Smooth muscle cell (in vitro differentiated cells): ENCODE measurements around the gene FOXO3. TPM values are rescaled to one million over a fixed set of nuclear protein-coding genes. Genes with fewer than 3 reads are reported as not detected.
A peak's percentile ranks its signal among the peaks of the same experiment; 100 is the strongest.
"Not testable (repeated sequence)": the region's sequence is repeated elsewhere in the genome, so short reads cannot be mapped to it uniquely, and the experiment has no call there.

Experiments
- DNase-seq: peaks from one replicate; lab custom pipeline; 2025; ENCODE audit not compliant: unreplicated experiment; lab: John Stamatoyannopoulos, UW
- H2AFZ ChIP-seq: fragments of 200-600 bp; sonication (generic); 2 replicates; pipeline ENCODE4 v1.6.0; 2016; ENCODE audit warnings: antibody characterized with exemption, low read depth, mild to moderate bottlenecking
- H3F3A ChIP-seq: fragments of 200-600 bp; sonication (generic); 2 replicates; pipeline ENCODE4 v1.6.0; 2017; ENCODE audit warnings: antibody characterized with exemption, low read depth
- H3K27ac ChIP-seq: fragments of 200-600 bp; sonication (generic); 2 replicates; pipeline ENCODE4 v1.5.1; 2016; ENCODE audit warnings: low read depth, mild to moderate bottlenecking
- H3K27me3 ChIP-seq: fragments of 200-600 bp; sonication (generic); 2 replicates; pipeline ENCODE4 v1.6.1; 2016; ENCODE audit warnings: low read depth, mild to moderate bottlenecking
- H3K36me3 ChIP-seq: fragments of 200-600 bp; sonication (generic); 2 replicates; pipeline ENCODE4 v1.5.1; 2016; ENCODE audit warnings: low read depth
- H3K4me1 ChIP-seq: fragments of 200-600 bp; sonication (generic); 2 replicates; pipeline ENCODE4 v1.5.1; 2016; ENCODE audit warnings: low read depth
- H3K4me2 ChIP-seq: fragments of 200-600 bp; sonication (generic); 2 replicates; pipeline ENCODE4 v1.6.0; 2016; ENCODE audit warnings: mild to moderate bottlenecking
- H3K4me3 ChIP-seq: fragments of 200-600 bp; sonication (generic); 2 replicates; pipeline ENCODE4 v1.5.1; 2016; ENCODE audit warnings: mild to moderate bottlenecking
- H3K79me2 ChIP-seq: fragments of 200-600 bp; sonication (generic); 2 replicates; pipeline ENCODE4 v1.6.0; 2016; ENCODE audit warnings: low read depth, mild to moderate bottlenecking
- H3K9ac ChIP-seq: fragments of 200-600 bp; sonication (generic); 2 replicates; pipeline ENCODE4 v1.6.0; 2016; ENCODE audit warnings: low read depth
- H3K9me3 ChIP-seq: fragments of 200-600 bp; sonication (generic); replicated peaks from 2 replicates; pipeline ENCODE4 v1.5.1; 2016; ENCODE audit warnings: low read depth
- H4K20me1 ChIP-seq: fragments of 200-600 bp; sonication (generic); 2 replicates; pipeline ENCODE4 v1.6.0; 2016; ENCODE audit warnings: low read depth
- CTCF ChIP-seq: fragments of 200-600 bp; sonication (generic); IDR thresholded peaks from 2 replicates; pipeline ENCODE4 v1.5.1; 2017; ENCODE audit warnings: borderline replicate concordance, mild to moderate bottlenecking, antibody characterized with exemption; ENCODE audit not compliant: insufficient read depth, poor library complexity, severe bottlenecking
- WGBS: methylation state at CpG from one replicate; pipeline ENCODE4 v1.1.7; 2016; ENCODE audit warnings: low lambda C conversion rate; 5-methylcytosine and 5-hydroxymethylcytosine counted together
- polyA plus RNA-seq: library from polyadenylated mRNA; unstranded; fragments of >200 nt; fragmentation: Nextera tagmentation; extraction: Ambion mirVana; gene quantifications from 2 replicates; pipeline ENCODE4 v1.2.1, GENCODE V29; 2016
- total RNA-seq: library from RNA; depleted of rRNA; stranded (reverse); fragments of >200 nt; gene quantifications from 2 replicates; pipeline ENCODE4 v1.2.3, GENCODE V29; 2014

Gene FOXO3
- total and polyA plus RNA-seq, 2 experiments from 2014 or later = 35.9 to 40.3 TPM

- H3K27ac ChIP-seq = peak overlapping the region; percentile 99
- no peaks in the 10 kb centered on the region for H3K9me3 ChIP-seq
- peaks cover 6% of the 10 kb centered on the region for H3F3A ChIP-seq
- H4K20me1 ChIP-seq = peaks cover 21% of the 10 kb centered on the region
- H3K9ac ChIP-seq = peak overlapping the region; percentile 99
- H3K79me2 ChIP-seq = peaks cover 20% of the 10 kb centered on the region
- H3K4me1 ChIP-seq = peaks cover 13% of the 10 kb centered on the region
- H3K4me2 ChIP-seq = peak overlapping the region; percentile 98
- no peaks in the 10 kb centered on the region for H3K36me3 ChIP-seq
- peak; percentile 91 for DNase-seq
- H2AFZ ChIP-seq = peak overlapping the region; percentile 91
- peak overlapping the region; percentile 100 for H3K4me3 ChIP-seq
- no peak for TF ChIP-seq CTCF
- 1% methylated on average over 58 of the region's 58 CpGs for WGBS
- H3K27me3 ChIP-seq = no peaks in the 10 kb centered on the region
Observed at GRCh38 chr6:108558372-108559096, 2.2 kb upstream of the FOXO3 start.

DNA sequence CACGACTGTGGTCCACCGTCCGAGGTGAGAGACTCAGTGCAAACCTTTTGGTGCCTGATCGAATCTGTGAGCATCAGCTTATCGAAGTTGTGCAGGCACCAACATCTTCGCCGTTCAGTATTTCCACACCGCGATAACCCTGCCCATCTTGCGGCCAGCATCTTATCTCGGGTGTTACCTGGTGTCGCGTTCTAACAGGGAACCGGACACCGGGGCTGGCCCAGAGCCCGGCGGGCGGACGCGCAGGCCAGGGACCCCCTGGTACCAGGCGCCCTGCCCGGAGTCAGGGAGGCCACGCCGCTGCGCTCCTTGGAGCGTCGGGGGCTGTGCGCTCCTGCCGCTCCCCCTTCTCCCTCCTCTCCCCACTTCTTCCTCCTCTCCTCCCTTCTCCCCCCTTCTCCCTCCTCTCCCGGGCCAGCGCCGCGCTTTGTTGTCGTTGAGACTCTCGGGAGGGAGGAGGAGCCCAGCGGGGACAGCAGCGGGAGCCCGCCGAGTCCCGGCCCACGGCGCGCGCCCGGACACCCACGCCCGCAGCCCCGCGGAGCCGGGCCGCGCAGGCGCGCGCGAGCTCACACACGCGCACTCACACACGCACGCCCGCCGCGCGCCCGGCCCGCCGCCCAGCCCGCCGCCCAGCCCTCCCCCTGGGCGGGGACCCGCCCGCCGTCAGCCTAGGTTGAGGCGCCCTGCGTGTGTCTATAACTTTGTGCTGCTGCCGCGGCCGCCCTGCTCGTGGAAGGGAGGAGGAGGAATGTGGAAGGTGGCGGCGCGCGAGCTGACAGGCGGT, 1.4 kb upstream of the FOXO3 start:
- H3F3A ChIP-seq = peaks cover 6% of the 10 kb centered on the region
- under 1% methylated on average over 62 of the region's 84 CpGs for WGBS
- no peak for TF ChIP-seq CTCF
- peak overlapping the region; percentile 91 for H2AFZ ChIP-seq
- DNase-seq = peak; percentile 97
- H3K9me3 ChIP-seq = no peaks in the 10 kb centered on the region
- no peaks in the 10 kb centered on the region for H3K27me3 ChIP-seq
- H3K36me3 ChIP-seq = no peaks in the 10 kb centered on the region
- peak overlapping the region; percentile 99 for H3K9ac ChIP-seq
- H3K4me1 ChIP-seq = peaks cover 20% of the 10 kb centered on the region
- peak overlapping the region; percentile 99 for H3K27ac ChIP-seq
- peak overlapping the region; percentile 100 for H3K4me3 ChIP-seq
- peak overlapping the region; percentile 98 for H3K4me2 ChIP-seq
- peaks cover 28% of the 10 kb centered on the region for H4K20me1 ChIP-seq
- H3K79me2 ChIP-seq = peaks cover 28% of the 10 kb centered on the region

DNA sequence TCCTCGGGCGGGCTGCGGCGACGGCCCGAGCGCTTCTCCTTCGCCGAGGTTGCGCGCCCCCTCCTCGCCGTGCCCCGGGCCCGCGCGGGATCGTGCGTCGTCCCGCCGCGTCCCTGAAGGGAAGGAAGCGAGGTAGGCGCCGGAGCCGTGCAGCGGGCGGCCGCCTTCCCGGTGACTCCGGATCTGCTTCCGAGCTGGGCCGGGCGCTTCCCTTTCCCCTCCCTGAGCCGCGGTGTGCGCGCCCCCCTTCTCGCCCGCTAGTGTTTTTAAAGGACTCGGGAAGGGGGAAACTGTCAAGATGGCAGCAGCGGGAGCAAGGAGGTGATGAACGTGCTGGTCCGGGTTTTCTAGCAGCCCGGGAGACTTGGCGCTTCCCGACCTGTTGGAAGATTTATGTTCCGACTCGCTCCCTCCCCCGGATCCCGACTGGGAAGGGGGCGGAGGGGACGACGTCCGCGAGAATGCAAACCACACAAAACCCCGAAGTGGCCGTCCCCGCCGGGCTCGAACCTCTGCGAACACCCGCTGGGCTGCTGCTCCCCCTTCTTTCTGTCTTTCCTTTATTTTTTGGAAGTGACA, 744 bp upstream of the FOXO3 start:
- Histone ChIP-seq H3F3A (peaks cover 6% of the 10 kb centered on the region), H2AFZ (peak overlapping the region; percentile 57), H3K4me1 (peaks cover 25% of the 10 kb centered on the region), H3K79me2 (peaks cover 34% of the 10 kb centered on the region), H3K27me3 (no peaks in the 10 kb centered on the region), H3K4me2 (peak overlapping the region; percentile 98), H3K9ac (peak overlapping the region; percentile 99), H3K27ac (peak overlapping the region; percentile 99), H3K9me3 (no peaks in the 10 kb centered on the region), H3K36me3 (no peaks in the 10 kb centered on the region), H3K4me3 (peak overlapping the region; percentile 100), H4K20me1 (peaks cover 35% of the 10 kb centered on the region)
- 1% methylated on average over 44 of the region's 64 CpGs for WGBS
- no peak for TF ChIP-seq CTCF
- peak; percentile 78 for DNase-seq

DNA sequence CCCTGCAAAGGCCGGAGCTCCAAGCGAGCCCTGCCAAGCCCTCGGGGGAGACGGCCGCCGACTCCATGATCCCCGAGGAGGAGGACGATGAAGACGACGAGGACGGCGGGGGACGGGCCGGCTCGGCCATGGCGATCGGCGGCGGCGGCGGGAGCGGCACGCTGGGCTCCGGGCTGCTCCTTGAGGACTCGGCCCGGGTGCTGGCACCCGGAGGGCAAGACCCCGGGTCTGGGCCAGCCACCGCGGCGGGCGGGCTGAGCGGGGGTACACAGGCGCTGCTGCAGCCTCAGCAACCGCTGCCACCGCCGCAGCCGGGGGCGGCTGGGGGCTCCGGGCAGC, 561 bp downstream of the FOXO3 start:
- Histone ChIP-seq H3K27ac (peak overlapping the region; percentile 99), H4K20me1 (peaks cover 48% of the 10 kb centered on the region), H3K4me3 (peak overlapping the region; percentile 100), H3K4me1 (peaks cover 32% of the 10 kb centered on the region), H3K4me2 (peak overlapping the region; percentile 98), H3K79me2 (peaks cover 48% of the 10 kb centered on the region), H3K9ac (peak overlapping the region; percentile 99)
- H3F3A ChIP-seq, H3K36me3 ChIP-seq, H2AFZ ChIP-seq, DNase-seq, H3K27me3 ChIP-seq, H3K9me3 ChIP-seq: not testable (repeated sequence)
- no CpG with 5 or more reads among the region's 40 CpGs for WGBS
